Umbilical cord (tissue), 2 donors: ENCODE data around the gene TTC22. TPM values are rescaled to one million over a fixed set of nuclear protein-coding genes. Genes with fewer than 3 reads are reported as not detected.
A peak's percentile ranks its signal among the peaks of the same experiment; 100 is the strongest.

Source experiments
- DNase-seq: peaks from one replicate; pipeline ENCODE4 v3.0.0-alpha.2; 2015; ENCODE audit warnings: low spot score
- total RNA-seq: library from RNA; depleted of rRNA; stranded (reverse); fragments of >200 nt; gene quantifications from one replicate; pipeline ENCODE4 v1.2.3, GENCODE V29; 2014; ENCODE audit warnings: low replicate concordance; ENCODE audit not compliant: insufficient read depth

Gene TTC22
- total RNA-seq = 1.7 TPM

DNA sequence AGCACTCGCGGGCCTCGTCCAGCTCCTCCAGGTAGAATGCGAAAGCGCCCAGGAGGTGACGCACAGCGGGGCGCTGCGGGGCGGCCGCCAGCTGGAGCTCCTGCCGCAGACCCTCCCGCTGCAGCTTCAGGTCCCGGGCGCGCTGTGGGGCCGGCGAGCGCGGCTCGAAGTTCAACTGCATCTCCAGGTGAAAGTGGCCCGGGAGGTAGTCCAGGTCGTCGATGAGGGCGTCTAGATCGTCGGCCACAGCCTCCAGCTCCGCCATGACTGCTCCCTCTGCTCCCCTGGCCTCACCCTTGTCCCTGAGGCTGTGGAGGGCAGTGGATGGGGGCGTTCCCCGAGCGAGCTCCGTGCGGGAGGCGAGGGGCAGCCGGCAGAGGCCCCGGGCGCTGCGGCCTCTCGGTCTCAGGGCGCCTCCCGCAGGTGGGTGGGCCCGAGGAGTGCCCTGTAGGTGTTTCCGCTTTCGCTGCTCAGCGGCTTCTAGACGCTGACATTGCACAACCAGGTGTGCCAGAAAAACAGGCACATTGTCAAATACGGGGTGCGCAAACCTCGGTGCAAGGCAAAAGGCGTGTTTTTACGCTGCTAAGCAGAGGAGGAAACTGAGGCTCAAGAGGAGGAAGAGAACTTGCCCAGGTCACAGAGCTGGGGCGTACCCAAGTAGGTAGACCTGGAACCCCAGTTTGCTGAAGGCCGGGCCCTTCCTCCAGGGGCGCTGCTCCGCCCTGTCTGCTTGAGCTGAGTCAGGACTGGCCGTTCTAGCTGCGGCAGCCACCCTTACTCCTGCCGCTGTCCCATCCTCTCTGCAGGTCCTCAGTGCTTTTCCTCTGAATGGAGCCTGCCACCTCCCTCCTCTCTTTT, at the start of gene TTC22:
TTC22 (minus strand) TSS at position 425 of the 861 bp plus-strand sequence; CDS start at position 265, 160 bp downstream.
- DNase-seq = no peak

DNA sequence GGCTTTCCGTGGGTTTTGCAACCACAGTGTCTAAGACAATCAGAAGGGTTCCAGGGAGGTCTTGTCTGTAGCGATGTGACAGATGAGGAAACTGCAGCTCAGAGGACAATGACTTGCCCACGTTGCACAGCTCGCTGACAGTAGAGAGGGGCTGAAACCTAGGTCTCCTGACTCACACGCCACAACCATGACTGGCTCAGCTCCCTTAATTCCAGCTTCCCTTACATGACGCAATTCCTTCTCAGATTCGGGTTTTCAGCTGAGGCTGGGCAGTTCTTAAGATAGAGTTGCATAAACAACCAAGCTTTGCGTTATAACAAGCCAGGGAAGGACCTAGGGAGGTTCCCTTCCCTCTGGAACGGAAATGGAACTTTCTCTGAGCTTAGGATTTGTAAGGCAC, 49.6 kb upstream of the TTC22 start:
- DNase-seq = peak; percentile 5

DNA sequence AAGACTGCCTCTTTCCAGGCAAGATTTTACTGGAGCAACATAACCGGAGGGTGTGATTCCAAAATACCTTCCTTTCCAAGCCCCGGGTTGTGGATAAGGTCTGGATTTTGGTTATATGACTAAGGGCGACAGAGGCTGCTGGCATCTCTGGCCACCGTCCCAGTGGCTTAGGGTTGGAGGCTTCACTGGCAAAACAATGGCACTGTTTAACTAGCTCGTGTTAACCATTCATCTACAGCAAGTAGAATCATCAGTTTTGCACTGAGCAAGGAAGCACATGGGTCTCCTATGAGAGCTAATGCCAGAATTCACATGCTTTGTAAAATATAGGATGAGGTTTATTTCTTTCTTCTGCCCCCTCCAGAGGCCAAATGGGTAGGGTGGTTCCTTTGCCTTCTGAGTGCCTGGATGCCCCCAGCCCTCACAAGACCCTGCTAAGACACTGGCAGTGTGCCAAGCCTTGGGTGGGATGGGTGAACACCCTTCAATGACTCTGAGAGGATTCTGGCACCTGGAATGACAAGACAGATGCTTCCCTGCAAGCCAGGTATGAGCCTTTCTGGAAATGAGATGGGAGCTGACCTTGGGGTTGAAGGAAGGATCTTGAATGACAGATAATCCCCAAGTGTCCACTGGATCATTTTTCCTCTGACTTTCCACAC, 49.1 kb upstream of the TTC22 start:
- no peak for DNase-seq

DNA sequence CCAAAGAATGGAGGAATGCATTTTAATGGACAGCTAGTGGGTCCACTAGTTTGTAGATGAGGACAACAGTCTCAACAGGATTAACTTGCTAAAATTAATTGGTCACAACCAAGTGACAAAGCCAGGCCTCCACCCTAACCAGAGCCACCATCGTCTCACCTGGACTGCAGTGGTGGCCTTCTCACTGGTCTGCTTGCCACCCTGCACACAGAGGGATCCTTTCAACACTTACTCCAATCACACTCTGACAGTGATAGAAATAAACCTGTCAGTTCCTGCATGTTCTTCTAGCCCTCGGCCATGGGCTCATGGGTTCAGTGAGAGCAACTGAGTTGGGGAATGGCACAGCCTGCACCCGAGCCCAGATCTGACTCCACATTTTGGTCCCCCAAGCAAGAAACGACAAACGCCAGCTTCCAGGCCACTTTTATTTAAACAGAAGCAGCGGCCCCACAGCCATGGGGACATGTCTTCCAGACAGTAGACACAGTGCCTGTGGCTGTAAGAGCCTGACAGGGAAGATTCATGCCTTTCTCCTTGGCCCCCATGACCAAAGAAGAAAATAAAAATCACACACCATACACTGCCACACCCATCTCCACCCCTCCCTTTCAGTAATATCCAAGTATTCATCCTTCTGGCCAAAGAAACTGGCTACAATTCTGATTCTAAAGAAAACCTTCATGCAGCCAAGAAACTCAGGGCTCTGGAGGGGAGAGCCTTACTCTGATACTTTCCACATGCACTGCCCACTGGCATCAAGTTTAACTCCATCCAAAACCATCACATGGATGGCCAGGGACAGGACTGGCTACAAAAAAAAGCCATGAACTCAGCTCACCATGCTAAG, 48.3 kb upstream of the TTC22 start:
- no peak for DNase-seq

DNA sequence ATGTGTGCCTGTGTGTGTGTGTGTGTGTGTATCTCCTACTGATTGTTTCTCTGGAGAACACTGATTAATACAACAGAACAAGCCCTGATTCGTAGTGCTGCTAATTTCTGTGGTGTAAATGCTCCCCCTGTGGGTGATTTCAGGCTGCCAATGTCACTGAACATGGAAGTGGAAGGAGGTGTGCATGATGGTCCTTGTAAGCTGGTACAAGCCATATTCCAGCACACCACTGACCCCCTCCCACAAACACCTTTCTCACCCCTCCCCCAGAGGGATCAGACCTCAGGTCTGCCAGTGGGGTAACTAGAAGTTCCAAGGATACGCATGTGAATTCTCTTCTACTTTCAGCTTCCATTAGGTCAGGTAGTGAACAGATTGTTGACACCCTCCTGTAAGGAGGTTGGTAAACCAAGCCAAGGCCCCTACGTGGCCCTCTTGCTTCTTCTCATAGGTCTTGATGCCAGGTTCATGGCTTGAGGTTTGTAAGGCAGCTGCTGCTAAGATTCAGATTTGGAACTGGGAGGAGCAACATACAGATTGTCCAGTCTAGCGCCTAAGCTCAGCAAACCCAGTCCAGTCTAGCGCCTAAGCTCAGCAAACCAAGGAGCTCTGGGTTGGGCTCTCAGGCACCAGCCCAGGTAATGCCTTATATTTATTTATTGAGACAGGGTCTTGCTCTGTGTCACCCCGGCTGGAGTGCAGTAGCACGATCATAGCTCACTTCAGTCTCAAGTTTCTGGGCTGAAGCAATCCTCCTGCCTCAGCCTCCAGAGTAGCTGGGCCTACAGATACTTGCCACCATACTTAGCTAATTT, 47.2 kb upstream of the TTC22 start:
- DNase-seq = no peak

DNA sequence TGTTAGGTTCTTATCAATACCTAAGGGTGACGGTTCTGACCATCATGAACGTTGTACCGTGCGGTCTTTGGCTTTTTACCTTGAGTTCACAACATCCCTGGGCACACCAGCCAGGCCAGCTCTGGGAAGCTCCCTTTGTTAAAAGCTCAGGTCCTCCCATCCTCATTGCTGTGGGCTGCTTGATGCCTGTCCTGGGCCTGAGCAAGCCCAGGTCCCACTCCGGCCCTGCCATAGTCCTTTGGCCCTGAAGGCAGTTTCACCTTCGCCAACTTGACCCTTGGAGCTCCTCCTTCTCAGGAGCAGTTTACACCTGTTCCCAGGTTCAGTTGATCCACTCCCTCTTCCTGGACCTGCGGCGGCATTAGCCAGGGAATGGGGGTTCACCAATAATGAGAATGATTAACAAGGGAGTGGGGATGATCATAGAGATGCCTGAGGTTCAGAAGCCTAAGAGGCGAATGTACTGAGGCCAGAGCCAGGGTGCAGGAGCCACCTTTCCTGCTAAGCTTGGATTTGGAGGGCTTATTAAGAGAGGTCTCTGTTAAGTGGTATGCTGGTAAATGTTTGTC, 45.7 kb upstream of the TTC22 start:
- no peak for DNase-seq

DNA sequence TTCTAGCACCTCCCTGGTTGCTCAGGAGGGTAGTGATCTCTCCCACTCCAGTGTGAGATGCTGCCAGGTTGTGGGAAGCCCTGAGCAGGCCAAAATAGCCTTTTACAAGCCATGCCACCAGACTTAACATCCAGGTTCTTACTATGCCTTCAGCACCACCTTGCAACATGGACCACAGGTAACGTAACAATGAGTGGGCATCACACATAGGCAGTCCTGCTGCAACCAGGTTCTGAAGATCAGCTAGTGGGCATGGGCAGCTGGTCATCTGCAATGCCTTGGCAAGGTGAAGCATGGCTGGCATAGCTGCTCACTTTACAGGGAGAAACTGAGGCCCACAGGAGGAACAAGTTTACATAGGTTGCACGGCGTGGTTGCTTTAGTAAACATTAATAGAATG, 45.2 kb upstream of the TTC22 start:
- DNase-seq = no peak

DNA sequence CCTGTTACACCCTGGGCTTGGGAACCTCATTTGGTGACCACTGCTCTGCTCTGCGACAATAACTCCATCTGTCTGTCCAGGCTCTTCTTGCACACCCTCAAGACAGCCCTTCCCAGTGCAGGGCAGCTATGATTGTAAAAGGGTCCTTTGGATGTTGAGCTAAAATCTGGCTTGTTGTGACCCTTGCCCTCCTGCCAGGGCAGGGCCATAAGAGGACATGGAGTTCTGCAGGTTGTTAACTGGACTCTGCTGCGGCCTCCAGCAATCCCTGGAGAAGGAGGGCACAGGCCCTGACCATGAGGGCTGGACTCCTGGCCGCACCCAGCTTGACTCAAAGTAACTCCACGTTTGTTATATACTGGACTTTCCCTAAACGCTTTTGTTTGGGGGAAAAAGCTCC, 44.6 kb upstream of the TTC22 start:
- DNase-seq = no peak

DNA sequence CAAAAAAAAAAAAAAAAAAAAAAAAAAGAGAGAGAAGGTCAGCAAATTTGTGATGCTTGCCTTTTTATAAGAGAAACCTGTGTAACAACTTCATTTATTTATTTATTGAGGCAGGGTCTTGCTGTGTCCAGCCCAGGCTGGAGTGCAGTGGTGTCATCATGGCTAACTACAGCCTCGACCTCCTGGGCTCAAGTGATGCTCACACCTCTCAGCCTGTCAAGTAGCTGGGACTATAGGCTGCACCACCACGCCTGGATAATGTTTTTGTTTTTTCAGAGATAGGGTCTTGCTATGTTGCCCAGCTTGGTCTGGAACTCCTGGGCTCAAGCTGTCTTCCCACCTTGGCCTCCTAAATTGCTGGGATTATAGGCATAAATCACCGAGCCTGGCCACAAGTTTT, 43.4 kb upstream of the TTC22 start:
- no peak for DNase-seq

DNA sequence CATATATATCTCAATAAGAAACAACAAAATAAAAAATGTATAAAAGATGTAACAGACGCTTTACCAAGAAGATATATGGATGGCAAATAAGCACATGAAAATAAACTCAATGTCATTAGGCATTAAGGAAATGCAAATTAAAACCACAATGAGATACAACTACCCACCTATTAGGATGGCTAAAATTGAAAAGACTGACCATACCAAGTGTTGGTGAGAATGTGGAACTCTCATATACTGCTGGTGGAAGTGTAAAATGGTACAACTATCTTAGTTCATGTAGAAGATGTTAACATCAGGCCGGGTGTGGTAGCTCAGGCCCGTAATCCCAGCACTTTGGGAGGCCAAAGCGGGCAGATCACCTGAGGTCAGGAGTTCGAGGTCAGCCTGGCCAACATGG, 42.3 kb upstream of the TTC22 start:
- DNase-seq = no peak

DNA sequence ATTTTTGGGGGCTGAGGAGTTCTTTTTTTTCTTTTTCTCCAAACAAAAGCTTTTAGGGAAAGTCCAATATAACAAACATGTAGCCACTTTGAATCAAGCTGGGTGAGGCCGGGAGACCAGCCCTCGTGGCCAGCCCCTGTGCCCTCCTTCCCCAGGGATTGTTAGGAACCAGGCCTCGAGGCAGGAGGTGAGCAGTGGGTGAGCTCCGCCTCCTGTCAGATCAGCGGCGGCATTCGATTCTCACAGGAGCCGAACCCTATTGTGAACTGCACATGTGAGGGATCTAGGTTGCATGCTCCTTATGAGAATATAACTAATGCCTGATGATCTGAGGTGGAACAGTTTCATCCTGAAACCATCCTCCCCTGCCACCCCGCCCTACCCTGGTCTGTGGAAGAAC, 41.8 kb upstream of the TTC22 start:
- no peak for DNase-seq

DNA sequence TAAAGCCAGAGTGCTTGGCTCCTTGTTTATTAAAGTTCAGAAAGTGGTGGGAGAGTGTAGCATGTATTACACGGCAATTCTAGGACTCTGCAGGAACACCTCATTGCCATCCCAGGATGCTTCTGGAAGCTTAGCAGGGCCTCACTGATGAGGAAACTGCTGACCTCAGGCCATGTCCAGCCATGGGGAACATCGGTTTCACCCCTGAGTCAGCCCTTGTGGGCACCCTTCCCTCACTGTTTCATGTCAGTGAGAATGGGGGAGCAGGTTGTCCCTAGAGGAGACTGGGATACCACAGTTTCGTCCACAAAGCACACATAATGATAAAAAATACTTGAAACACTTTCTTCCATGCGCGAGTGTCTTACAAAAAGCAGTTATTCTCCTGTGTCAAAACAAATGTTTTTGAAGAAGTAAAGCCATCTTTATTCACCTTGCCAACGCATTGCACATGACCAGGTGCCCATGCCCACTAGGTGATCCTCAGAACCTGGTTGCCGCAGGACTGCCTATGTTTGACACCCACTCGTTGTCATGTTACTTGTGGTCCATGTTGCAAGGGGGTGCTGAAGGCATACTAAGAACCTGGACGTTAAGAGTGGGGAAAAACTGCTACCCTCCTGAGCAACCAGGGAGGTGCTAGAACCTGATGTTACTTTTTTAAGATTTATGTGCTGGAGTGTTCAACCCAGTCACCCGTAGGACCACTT, 41.2 kb upstream of the TTC22 start:
- no peak for DNase-seq

DNA sequence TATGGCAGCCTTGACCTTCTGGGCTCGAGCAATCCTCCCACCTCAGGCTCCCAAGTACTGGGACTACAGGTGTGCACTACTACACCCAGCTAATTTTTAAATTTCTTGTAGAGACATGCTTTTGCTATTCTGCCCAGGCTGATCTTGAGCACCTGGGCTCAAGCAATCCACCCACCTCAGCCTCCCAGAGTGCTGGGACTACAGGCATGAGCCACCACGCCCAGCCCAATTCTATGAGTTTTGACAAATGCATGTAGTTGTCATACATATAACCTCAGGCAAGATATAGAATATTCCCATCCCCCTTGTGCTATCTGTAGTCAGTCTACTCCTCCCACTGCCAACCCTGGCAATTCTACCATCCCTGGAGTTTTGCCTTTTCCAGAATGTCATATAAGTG, 38.7 kb upstream of the TTC22 start:
- no peak for DNase-seq

DNA sequence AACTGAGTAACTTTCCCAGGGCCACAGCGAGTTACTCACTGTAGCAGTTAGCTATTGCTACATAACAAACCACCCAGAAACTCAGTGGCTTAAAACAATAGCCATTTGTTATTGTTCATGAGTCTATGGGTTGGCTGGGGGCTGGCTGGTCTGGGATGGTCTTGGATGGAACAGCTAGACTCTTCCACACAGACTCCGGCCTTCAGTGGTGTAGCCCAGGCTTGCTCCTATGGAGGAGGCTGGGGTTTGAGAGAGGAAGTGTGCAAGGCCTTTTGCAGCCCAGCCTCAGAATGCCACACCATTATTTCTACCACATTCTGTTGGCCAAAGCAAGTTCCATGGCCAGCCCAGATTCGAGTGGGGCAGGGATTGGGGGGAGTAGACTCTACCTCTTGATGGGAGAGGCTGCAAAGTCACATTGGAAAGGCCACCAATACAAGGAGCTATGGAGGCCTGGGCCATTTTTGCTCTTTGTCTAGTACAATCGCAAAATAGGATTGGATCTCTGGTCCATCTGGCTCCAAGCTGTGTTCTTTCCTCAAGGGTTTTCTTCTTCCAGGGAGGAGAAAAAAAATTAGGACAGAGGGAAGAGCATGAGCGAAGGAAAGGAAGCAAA, 37.5 kb upstream of the TTC22 start:
- no peak for DNase-seq

DNA sequence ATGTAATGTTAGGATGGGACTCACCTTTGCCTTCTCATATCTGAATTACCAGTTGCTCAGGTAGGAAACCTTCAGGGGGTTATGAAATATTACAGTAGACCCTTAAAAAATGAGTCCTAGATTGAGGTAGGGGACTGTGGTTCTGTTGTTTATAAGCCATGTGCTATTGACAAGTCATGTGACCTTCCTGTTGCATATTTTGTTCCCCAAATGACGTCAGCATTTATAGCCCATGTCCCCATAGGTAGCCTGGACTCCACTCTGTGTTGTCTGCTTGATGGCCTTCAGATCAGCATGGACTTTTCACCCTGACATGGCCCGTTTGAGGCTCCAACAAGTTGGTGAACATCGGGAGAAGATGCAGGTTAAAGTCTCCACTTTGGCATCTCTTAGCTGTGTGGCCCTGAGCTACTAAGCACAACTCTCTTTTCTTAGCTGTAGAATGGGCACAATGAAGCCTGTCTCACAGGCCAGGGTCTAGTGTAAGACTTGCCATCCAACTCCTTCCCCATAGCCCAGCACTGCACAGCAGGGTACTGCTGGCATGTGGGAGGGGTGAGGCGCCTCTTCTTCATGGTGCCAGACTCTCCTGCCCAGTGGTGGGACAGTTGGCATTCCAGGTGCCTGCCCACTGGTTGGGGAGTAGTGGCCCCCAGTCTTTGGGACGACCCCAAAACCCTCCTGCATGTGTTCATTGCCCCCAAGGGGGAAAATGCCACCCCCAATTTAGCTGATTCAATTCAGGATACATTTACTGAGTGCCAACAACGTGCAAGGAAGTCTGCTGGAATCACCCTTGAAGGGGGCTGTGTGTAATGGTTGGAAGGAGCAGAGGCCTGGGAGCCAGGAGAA, 36.1 kb upstream of the TTC22 start:
- DNase-seq = no peak

DNA sequence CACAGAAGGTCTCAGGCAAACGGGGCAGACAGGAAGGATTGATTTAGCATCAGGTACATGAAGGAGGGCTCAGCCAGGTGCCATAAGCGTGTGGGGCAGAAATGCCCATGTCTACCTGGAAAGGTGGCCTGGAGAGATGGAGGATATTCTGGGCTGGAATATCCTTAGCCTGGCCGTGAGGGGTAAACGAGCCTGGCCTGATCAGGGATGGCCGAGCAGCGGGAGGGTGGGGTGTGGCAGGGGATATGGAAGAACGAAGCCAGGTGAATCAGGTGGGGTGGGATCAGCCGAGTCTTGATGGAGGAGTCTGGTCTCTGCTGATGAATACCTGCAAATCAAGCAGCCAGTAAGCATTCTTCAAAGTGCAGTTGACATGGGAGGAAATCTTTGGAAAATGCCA, 35.5 kb upstream of the TTC22 start:
- DNase-seq = no peak

DNA sequence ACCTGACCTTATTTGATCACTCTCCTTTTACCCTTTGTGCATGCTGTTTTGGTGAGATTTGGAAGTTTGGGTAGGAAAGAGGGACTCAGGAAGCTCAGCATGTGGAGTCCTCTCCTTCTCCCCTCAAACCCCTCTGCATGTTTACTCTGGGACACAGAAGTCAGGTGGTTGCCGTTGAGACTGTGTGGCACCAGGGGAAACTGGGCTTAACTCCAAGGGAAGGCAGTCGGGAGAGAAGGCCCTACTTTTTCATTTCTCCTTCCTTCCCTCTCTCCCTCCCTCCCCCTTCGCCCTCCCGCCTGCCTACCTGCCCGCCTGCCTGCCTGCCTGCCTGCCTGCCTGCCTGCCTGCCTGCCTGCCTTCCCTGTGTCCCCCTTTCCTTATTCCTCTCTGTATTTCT, 34.8 kb upstream of the TTC22 start:
- DNase-seq = no peak

DNA sequence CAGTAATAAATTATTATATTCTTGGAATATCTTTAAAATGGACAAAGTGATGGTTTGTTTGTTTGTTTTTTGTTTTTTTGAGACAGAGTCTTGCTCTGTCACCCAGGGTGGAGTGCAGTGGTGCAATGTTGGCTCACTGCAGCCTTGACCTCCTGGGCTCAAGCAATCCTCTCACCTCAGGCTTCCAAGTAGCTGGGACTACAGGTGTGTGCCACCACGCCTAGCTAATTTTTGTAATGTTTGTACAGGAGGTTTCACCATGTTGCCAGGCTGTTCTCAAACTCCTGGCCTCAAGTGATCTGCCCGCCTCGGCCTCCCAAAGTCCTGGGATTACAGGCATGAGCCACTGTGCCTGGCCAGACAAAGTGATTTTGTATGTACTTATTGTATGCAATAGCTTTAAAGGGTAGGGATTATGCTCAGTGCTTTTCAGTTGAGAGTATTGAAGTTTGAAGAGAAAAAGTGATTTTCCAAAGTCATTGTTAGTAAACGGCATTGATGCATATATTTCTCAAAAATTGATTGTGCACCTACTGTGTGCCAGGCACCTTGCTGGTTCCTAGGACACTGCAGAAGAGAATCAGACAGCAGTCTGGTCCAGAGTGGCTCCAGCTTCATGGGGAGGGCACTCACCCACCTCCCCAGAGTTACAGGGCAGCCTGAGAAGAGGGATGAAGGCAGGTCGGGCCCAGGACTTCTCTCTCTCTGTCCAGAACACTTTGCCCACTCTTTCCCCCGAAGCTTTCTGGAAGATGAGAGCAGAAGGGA, 34.2 kb upstream of the TTC22 start:
- no peak for DNase-seq
